GM23248 (cell line): ENCODE measurements around the gene FRK.

Source experiments
- EZH2 ChIP-seq: fragments of 200-600 bp; sonication (generic); IDR thresholded peaks from 2 replicates; pipeline ENCODE4 v1.6.1; 2018; ENCODE audit warnings: antibody characterized with exemption, mild to moderate bottlenecking; ENCODE audit not compliant: insufficient read depth, poor library complexity, severe bottlenecking
- EZH2phosphoT487 ChIP-seq: fragments of 200-600 bp; sonication (generic); IDR thresholded peaks from 2 replicates; pipeline ENCODE4 v1.6.1; 2018; ENCODE audit warnings: antibody characterized with exemption, moderate library complexity, mild to moderate bottlenecking, low read depth; ENCODE audit not compliant: insufficient read depth

- TF ChIP-seq EZH2phosphoT487 (no peak), EZH2 (no peak)
Observed at GRCh38 chr6:116008470-116009243, 52.0 kb downstream of the FRK start.
